Measurements from ENCODE around the gene SNRNP48. TPM values are rescaled to one million over a fixed set of nuclear protein-coding genes. Genes with fewer than 3 reads are reported as not detected.

SNRNP48 gene
- total and polyA plus RNA-seq, 2 experiments from 2014 or later = 7.6 to 14.6 TPM

GRCh38 chr6:7544597-7544996 lies 45.4 kb upstream of the SNRNP48 start:
- no peak for DNase-seq (ENCODE audit: low spot score)
- peaks cover 36% of the 10 kb centered on the region for H3K4me1 ChIP-seq (ENCODE audit: insufficient read depth)
- no peaks in the 10 kb centered on the region for H3K36me3 ChIP-seq (replicated peaks; ENCODE audit: insufficient read depth, low read depth)
- no peaks in the 10 kb centered on the region for H4K20me1 ChIP-seq (ENCODE audit: insufficient read depth, poor library complexity, severe bottlenecking)
- H3K27ac ChIP-seq = peak overlapping the region; percentile 98
- peak overlapping the region; percentile 84 for H3K4me3 ChIP-seq
- H2AFZ ChIP-seq = no peak overlapping the region
- WGBS (ENCODE audit: low lambda C conversion rate, missing lambda C conversion rate) = 37% methylated on average over 3 of the region's 3 CpGs
- TF ChIP-seq EZH2 (IDR thresholded peaks at IDR 0.05; ENCODE audit: borderline replicate concordance) (no peak), EZH2phosphoT487 (IDR thresholded peaks at IDR 0.05; ENCODE audit: low read depth, severe bottlenecking, unreplicated experiment) (no peak), CTCF (IDR thresholded peaks at IDR 0.05; ENCODE audit: poor library complexity) (no peak)
- peak overlapping the region; percentile 75 for H3K4me2 ChIP-seq
- peaks cover 61% of the 10 kb centered on the region for H3K79me2 ChIP-seq
- no peaks in the 10 kb centered on the region for H3K9me3 ChIP-seq (ENCODE audit: low read depth)
- no peaks in the 10 kb centered on the region for H3K27me3 ChIP-seq
- no peaks in the 10 kb centered on the region for H3K9me2 ChIP-seq (replicated peaks; ENCODE audit: insufficient read depth)

- H3K9me2 ChIP-seq (replicated peaks; ENCODE audit: insufficient read depth) = no peaks in the 10 kb centered on the region
- TF ChIP-seq CTCF (IDR thresholded peaks at IDR 0.05; ENCODE audit: poor library complexity) (no peak), EZH2phosphoT487 (IDR thresholded peaks at IDR 0.05; ENCODE audit: low read depth, severe bottlenecking, unreplicated experiment) (no peak), EZH2 (IDR thresholded peaks at IDR 0.05; ENCODE audit: borderline replicate concordance) (no peak)
- no peak overlapping the region for H2AFZ ChIP-seq
- H3K36me3 ChIP-seq (replicated peaks; ENCODE audit: insufficient read depth, low read depth) = no peaks in the 10 kb centered on the region
- no peak overlapping the region for H3K4me3 ChIP-seq
- 62% methylated on average over 12 of the region's 12 CpGs for WGBS (ENCODE audit: low lambda C conversion rate, missing lambda C conversion rate)
- no peaks in the 10 kb centered on the region for H4K20me1 ChIP-seq (ENCODE audit: insufficient read depth, poor library complexity, severe bottlenecking)
- H3K4me1 ChIP-seq (ENCODE audit: insufficient read depth) = peaks cover 40% of the 10 kb centered on the region
- H3K27me3 ChIP-seq = no peaks in the 10 kb centered on the region
- H3K9me3 ChIP-seq (ENCODE audit: low read depth) = no peaks in the 10 kb centered on the region
- H3K4me2 ChIP-seq = peak overlapping the region; percentile 75
- H3K79me2 ChIP-seq = peaks cover 70% of the 10 kb centered on the region
- peak overlapping the region; percentile 98 for H3K27ac ChIP-seq
- DNase-seq (ENCODE audit: low spot score) = peak; percentile 29
These were observed 44.5 kb upstream of the SNRNP48 start for GRCh38 chr6:7545316-7546019.

GRCh38 chr6:7546020-7546369 lies 44.0 kb upstream of the SNRNP48 start:
- Histone ChIP-seq H3K27me3 (no peaks in the 10 kb centered on the region), H3K79me2 (peaks cover 75% of the 10 kb centered on the region)

More at GRCh38 chr6:7546020-7546369, 44.0 kb upstream of the SNRNP48 start:
- no peak overlapping the region for H3K4me3 ChIP-seq
- TF ChIP-seq EZH2 (IDR thresholded peaks at IDR 0.05; ENCODE audit: borderline replicate concordance) (no peak), EZH2phosphoT487 (IDR thresholded peaks at IDR 0.05; ENCODE audit: low read depth, severe bottlenecking, unreplicated experiment) (no peak), CTCF (IDR thresholded peaks at IDR 0.05; ENCODE audit: poor library complexity) (no peak)
- H3K4me2 ChIP-seq = peak overlapping the region; percentile 75
- no peaks in the 10 kb centered on the region for H3K9me2 ChIP-seq (replicated peaks; ENCODE audit: insufficient read depth)
- 59% methylated on average over 6 of the region's 6 CpGs for WGBS (ENCODE audit: low lambda C conversion rate, missing lambda C conversion rate)
- no peaks in the 10 kb centered on the region for H3K36me3 ChIP-seq (replicated peaks; ENCODE audit: insufficient read depth, low read depth)
- no peaks in the 10 kb centered on the region for H3K9me3 ChIP-seq (ENCODE audit: low read depth)
- H4K20me1 ChIP-seq (ENCODE audit: insufficient read depth, poor library complexity, severe bottlenecking) = no peaks in the 10 kb centered on the region
- peak; percentile 48 for DNase-seq (ENCODE audit: low spot score)
- H2AFZ ChIP-seq = no peak overlapping the region
- H3K27ac ChIP-seq = peak overlapping the region; percentile 98
- peaks cover 37% of the 10 kb centered on the region for H3K4me1 ChIP-seq (ENCODE audit: insufficient read depth)
